HG03520 (cell line): ENCODE measurements around the gene MTUS2.

ENCODE experiments used
- ATAC-seq: cut with Tn5 transposase; IDR thresholded peaks from one replicate; pipeline ENCODE4 v1.9.1; 2021; ENCODE audit warnings: mild to moderate bottlenecking, moderate library complexity; ENCODE audit not compliant: unreplicated experiment

The MTUS2 gene

GRCh38 chr13:28856287-28856686 is 36.1 kb downstream of the MTUS2 start:
- ATAC-seq: no peak

- ATAC-seq: no peak
Observed at GRCh38 chr13:28859069-28859468, 38.9 kb downstream of the MTUS2 start.

GRCh38 chr13:28859717-28860116 is 39.6 kb downstream of the MTUS2 start:
- no peak for ATAC-seq

GRCh38 chr13:28864544-28864943 is 44.4 kb downstream of the MTUS2 start:
- ATAC-seq: no peak

- no peak for ATAC-seq
Observed at GRCh38 chr13:28865149-28865744, 45.1 kb downstream of the MTUS2 start.

GRCh38 chr13:28865951-28866350 is 45.8 kb downstream of the MTUS2 start:
- no peak for ATAC-seq

GRCh38 chr13:28866932-28867331 is 46.8 kb downstream of the MTUS2 start:
- no peak for ATAC-seq

GRCh38 chr13:28867564-28867963 is 47.4 kb downstream of the MTUS2 start:
- no peak for ATAC-seq

- ATAC-seq: no peak
Observed at GRCh38 chr13:28872427-28873176, 52.5 kb downstream of the MTUS2 start.

GRCh38 chr13:28875846-28876615 is 55.9 kb downstream of the MTUS2 start:
- ATAC-seq: no peak

- no peak for ATAC-seq
Observed at GRCh38 chr13:28877408-28877807, 57.3 kb downstream of the MTUS2 start.

GRCh38 chr13:28885181-28885580 is 65.0 kb downstream of the MTUS2 start:
- no peak for ATAC-seq

GRCh38 chr13:28889086-28889732 is 69.1 kb downstream of the MTUS2 start:
- ATAC-seq: no peak

GRCh38 chr13:28890712-28891111 is 70.6 kb downstream of the MTUS2 start:
- ATAC-seq: no peak

- no peak for ATAC-seq
Observed at GRCh38 chr13:28918030-28918429, 97.9 kb downstream of the MTUS2 start.

GRCh38 chr13:28922341-28922740 is 102.2 kb downstream of the MTUS2 start:
- ATAC-seq: no peak

- ATAC-seq: no peak
Observed at GRCh38 chr13:28935104-28935503, 115.0 kb downstream of the MTUS2 start.

- no peak for ATAC-seq
Observed at GRCh38 chr13:28942906-28943305, 122.8 kb downstream of the MTUS2 start.

GRCh38 chr13:28953714-28954418 is 133.7 kb downstream of the MTUS2 start:
- ATAC-seq: no peak

- ATAC-seq: no peak
Observed at GRCh38 chr13:28954419-28954725, 134.2 kb downstream of the MTUS2 start.

- ATAC-seq: no peak
Observed at GRCh38 chr13:28954810-28955209, 134.7 kb downstream of the MTUS2 start.
